T1000 (cell line): ENCODE measurements around the gene CSMD2.

ENCODE experiments used
- DNase-seq: peaks from one replicate; lab custom pipeline; 2025; ENCODE audit warnings: mixed read lengths; lab: John Stamatoyannopoulos, UW

The CSMD2 gene

DNA sequence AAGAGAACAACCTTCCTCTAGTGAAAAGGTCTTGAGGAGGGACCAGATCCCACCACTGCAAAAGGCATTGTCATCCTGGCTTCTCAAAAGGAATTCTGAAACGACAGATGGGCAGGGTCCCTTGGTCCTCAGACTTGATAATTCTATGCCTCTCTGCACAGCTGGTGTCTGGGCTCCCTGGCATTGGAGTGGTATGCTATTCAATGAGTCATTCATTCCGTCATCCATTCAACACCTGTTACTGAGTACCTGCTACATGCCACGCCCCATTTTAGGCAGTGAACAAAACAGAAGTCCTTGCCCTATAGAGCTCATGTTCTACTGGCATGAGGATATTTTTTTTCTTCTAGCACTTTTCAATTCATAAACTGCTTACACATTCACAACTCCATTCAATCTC lies 347.0 kb downstream of the CSMD2 start:
- DNase-seq, result no peak

DNA sequence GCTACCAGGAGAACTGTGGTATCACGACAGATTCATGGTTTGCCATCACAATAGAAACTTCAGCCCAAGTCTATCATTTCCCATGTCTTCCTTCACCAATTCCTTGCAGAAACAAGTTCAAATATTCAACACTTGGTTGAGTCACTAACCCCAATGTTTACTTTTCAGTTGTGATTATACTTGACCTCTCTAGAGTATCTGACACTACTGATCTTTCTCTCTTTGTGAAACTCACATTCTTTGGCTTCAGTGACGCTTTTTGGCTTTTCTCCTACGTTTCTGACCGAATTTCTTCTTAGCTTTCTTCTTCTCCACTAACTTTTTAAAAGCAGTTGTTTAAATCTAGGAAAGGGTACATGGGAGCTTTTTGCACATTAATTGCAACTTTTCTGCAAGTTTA lies 350.0 kb downstream of the CSMD2 start:
- DNase-seq, result no peak

DNA sequence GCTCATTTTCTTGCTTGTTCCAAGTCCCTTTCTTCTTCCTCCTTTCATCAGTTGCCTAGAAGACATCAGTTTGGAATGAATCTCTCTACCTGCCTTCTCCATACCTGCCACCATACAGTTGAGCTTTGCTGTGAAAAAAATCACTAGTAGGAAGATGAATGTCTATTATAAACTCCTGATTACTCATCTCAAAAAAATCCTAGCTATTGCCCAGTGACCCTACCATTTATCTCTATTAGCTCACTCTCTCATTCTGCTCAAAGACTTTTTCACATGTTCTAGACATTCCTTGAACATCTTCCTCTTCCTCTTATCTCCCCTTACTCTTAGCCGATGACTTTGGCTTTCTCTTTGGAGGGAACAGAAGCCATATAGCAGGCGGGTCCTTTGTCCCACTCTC lies 350.9 kb downstream of the CSMD2 start:
- DNase-seq, result no peak

DNA sequence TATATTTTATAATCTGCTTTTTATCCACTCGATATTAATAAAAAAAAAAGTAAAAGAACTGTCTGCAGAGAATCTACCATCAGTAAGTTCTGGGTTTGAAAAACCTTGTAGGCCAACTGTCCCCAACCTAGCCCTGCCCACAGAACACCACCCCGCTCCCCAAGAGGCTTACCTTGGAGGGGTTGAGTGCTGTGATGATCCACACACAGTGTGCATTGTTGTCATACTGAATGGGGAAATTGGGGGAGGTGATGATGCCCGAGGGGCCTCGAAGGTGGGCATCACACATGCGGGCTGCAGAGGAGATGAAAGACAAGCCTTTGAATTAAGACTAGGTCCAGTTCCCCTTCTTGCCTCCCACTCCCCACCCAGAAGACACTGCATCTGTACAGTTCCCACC lies 354.5 kb downstream of the CSMD2 start:
- DNase-seq, result no peak

DNA sequence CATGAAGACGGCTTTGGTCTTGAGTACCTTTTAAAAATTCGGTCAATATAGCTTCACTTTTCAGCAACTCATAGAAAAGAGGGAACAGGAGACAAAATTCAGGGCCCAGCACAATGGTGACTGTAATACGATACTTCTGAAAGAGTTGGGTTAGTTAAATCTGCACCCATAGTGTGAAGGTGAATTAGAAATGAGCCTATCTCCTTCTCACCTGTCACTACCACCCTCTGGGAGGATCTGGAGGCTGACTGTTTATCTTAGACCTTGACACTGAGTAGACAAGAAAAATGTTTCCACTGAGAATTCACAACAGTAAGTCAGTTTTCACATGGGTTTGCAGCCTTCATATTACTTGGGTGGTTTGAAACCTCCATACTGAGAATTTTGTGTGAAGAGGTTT lies 359.0 kb downstream of the CSMD2 start:
- no peak for DNase-seq

DNA sequence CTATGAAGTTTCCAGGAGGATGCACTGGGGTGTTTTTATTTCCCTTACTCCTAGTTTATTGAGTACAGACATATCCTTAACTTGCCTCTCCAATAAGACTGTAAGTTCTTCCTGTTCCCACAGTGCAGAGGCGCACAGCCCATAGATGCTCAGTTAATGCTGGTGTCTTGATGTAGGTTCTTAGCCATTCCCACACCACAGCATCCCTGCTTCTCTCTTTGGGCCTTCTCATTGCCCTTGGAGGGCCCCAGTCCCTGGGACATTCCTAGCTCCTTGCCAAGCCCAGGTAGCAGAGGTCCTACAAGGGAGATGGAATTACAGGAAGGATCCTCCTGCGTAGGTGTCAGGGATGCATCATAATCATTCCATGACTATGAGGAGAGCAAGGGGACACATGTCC lies 362.8 kb downstream of the CSMD2 start:
- no peak for DNase-seq

DNA sequence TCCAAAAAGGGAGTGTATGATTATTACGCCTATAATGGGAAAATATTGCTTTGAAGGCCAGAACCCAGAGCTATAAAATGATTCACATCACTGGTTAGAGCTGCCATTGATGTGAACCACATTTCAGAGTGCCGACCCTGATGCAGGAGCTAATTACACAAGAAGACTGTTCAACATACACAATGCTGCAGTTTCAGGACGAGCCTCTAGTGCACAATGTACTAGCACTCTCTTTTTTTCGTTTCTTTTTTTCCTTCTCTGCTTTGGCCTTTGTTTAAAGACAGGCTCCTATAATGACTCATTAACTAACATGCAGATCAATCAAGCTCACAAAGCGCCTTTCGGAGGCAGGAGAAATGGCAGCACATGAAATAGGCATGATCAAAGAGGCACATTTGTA lies 367.2 kb downstream of the CSMD2 start:
- DNase-seq, result no peak

DNA sequence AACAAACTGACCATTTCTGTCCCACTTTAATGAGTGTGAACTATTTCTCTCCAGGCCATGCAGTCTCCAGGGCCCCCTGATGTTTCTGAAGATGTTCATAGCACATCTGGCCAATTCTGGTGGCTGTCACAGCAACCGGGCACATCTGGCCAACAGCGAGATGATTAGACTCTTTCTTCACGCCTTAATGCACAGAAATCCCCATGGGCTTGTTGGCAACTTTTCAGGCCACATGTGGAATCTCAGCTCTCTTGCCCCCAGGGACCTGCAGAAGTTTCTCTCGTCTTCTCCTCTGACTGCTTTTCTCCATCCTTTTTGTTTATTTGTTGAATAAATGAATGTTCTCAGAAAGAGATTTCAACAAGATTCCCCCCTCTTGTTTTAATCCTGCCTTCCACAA lies 372.4 kb downstream of the CSMD2 start:
- no peak for DNase-seq

DNA sequence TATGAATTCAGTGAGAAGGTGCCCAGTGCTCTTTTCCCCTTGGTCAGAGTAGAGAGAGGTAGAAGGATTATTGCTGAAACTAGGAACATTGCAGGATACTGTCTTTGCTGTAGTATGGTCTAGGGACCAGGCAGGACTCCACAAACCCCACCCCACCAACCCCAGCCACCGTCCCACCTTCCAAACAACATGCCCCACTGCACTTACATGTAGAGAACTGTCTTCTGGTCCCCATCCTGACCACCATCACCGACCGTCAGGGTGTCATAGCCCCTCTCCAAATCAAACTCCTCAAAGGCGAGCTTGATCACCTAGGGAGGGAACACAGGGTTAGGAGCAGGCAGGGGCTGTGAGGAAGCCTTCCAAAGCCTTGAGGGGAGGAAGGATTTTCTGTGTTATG lies 372.8 kb downstream of the CSMD2 start:
- no peak for DNase-seq

DNA sequence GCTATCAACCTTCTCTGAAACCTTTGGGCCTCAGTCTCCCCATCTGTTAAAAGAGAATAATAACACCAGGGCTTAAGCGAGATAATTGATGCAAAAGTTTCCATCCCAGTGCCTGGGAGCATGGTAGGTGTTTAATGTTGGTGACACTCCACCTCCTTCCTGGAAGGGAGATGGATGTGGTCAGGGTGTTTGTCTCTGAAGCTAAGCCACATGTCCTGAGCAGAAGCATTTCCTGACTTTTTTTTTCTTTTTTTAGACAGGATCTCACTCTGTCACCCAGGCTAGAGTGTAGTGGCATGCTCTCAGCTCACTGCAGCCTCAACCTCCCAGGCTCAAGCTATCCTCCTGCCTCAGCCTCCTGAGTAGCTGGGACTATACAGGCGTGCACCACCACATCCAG lies 373.8 kb downstream of the CSMD2 start:
- no peak for DNase-seq

DNA sequence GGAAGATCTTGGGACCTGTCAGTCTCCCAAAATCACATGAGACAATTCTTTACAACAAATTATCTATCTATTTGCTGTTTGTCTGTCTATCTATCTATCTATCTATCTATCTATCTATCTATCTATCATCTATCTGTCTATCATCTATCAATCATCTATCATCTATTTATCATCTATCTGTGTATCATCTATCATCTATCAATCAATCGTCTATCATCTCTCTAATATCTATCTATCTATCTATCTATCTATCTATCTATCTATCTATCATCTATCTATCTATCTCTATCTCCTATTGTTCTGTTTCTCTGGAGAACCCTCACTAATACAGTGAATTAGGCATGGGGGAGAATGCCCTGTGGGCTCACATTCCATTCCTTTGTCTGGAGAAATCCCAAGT lies 374.5 kb downstream of the CSMD2 start:
- DNase-seq, result no peak

DNA sequence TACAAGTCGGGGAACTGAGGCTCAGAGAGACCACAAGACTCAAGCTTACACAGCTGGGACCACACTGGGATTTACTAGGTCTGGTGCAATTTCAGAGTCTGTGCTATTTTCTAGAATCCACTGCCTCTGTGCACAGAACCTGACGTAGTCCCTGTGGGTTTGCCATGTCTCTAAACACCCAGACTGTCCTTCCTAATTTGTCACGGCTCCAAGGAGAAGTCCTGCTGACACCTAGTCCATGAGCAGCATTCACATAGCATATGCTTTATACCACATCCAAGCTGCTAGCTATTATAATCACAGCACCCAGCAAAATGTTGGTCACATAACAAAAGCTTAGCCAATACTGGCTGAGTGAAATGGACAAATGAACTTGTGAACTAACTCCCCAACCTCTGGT lies 380.2 kb downstream of the CSMD2 start:
- DNase-seq, result no peak

DNA sequence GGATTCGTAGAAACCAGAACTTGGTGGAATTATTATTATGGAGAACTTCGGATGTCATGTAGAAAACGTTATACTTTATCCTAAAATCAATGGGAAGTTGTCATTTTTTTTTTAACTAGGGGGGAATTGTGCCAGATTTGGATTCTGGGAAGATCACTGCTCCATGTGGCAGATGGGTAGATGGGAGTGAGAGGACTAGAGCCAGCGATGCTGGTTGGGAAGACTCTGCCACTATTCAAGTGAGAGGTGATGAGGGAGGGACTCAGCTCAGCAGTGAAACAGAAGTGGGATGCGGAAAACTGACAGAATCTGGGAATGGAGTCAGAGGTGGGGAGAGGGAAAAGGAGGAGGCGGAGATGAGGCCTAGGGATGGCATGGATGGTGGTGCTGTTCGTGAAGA lies 382.3 kb downstream of the CSMD2 start:
- no peak for DNase-seq

DNA sequence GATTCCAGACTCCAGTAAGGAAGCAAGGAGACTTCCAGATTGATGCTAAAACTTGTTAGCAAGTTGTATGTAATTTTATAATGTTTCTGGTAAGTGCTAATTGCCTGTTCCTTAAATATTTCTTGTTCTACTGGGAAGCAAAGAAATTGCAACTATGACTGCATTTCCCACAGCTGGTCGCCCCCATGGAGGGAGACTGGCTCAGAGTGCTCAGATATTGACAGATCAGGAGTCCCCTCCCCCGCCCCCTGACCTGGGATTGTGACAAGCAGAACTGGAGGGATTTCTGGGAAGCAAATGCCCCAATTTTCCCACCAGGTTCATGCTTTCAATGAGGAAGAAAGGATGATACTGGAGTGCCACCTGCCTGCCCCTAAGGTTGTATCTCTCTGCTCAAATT lies 383.4 kb downstream of the CSMD2 start:
- DNase-seq, result no peak

DNA sequence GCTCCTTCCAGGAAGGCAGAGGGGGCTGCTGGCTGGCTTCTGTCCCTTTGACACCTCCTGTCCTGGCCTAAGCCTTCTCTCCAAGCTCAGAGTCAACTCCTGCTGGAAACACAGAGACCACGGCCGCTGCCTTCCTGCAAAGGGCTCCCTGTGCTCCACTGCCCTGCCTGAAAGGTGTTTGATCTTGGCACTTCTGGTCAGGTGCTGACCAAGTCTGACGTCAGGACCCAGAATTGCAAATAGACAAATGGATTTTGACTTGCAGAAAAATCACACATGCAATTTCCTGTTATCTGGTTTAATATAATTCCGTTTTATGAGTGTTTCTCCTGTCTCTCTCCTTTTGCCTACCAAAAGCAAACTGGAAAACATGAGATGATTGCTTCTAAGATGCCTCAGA lies 387.7 kb downstream of the CSMD2 start:
- DNase-seq, result no peak

DNA sequence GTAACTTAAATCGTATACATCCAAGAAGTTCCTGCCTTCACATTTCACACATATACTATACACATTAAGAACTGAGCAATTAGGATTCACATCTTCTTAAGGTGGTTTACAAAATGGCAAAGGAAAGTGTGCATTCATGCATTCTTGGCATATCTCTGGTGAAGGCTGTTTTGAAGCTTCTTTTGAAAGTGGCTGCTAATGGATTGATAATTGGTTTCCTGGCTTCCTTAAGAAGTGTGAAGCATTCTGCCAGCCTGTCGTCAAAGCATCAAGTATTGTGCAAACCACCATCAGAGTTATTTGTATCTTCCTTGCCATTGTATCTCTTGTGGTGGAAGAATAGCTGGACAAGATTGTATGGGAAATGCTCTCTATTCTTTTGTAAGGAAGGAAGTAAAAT lies 396.2 kb downstream of the CSMD2 start:
- DNase-seq, result no peak

DNA sequence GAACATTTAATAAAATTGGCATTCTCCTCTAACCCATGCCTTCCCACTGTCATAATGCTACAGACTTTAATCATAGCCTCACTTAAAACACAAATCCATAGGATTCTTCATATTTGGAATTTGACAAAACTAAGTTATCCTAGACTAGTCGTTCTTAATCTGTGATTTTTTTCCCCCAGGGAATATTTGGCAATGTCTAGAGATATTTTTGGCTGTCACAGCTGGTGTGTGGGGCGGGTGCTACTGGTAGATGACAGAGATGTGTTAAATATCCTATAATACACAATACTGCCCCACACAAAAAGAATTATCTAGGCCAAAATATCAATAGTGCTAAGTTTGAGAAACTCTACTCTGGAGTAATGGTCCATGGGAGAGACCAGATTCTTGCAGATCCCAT lies 396.9 kb downstream of the CSMD2 start:
- no peak for DNase-seq

DNA sequence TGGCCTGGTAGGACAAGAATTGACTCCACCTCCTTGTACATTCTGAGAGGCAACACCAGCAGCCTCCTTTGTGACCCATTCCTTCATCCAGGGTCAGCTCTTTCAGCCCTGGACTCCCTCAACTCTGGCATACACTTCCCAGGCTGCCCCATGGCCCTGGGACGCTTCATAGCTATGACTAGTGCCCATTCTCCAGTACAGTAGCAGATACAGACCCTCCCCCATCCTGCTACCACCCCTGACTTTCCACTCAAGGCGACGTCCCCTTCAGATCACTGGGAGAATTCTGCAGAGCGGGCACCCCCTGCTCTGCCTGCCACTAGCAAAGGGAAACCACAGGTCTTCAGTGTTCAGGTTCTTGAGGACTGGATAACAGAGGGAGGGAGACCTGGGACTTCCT lies 400.9 kb downstream of the CSMD2 start:
- no peak for DNase-seq

DNA sequence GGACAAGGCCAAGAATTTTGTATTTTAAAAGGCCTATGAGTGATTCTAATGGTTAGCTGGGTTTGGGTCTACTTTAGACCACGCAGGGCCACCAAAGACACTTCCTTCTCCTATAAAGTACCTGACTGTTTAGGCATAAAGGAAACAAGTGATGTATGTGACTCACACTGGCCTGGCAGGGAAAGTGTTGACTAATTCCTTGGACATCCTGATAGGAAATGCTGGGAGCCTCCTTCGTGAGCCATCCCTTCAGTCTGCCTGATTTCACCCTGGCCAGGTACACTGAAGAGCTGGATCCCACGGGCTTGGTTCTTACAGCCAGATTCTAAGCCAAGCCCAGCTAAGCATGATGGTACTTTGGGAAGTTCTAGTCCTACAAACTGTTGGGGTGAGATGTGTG lies 401.6 kb downstream of the CSMD2 start:
- DNase-seq, result peak; percentile 49

DNA sequence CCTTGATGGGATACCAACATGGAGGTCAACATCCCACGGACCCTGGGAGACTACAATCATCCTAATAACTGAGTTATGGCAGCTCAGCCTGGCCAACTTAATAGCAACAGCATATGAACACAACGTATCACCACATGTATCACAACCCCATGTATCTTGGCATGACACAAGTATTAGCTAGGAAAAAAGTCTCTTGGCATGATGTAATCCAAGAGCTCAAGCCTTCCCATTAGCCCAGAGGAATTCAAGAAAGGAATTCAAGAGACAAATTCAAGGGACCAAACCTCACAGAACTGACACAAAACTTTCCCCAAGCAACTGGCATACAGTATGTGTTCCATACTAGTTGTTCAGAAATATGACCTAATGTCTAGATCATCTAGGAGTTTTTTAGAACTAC lies 402.1 kb downstream of the CSMD2 start:
- DNase-seq, result no peak

DNA sequence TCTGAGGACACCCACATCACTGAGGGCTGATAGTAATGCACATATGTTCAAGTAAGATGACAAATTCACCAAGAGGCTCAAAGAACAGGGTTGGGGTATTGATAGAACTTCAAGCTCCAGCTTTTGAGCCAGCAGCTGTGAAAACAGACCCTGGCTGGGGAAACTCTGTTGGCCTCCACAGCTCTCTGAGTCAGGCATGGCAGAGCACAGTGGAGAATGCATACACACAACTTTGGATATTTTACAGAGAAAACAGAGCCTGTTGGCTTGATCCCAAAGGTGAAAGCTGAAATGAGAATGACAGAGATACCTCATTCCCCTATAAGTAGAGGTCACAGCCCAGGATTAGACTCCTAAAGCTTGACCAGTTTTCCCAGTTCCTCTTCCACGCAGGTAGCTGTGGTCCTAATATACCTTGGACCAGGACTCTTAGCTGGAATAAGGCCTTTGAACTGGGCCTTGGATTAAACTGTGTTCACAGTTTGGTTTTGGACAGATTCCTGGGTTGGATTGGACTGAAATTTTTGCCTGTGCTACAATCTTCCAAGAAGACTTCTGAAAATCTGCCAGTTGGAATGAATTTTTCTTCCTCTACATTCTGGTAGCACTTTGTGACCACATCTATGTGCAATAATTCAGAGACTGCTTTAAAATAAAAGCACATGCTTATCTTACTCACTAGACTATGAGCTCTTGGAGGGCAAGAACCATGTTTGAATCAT lies 402.8 kb downstream of the CSMD2 start:
- no peak for DNase-seq

DNA sequence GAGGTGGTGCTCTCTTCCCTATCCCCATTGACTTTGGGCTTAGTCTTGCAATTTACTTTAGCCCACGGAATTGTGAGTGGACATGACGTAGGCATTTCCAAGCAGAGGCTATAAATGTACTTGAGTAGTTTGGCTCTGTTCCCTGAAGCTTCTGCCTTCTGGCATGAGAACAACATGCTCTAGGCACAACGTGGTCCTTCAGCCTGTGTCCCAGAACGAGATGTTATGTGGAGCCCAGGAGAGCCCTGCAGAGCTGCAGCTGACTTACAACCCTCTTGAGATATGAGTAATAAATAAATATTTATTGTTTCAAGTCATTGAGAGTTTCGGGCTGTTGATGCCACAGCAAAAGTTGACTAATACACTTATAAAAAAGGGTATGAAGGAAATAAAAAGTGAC lies 406.3 kb downstream of the CSMD2 start:
- peak; percentile 79 for DNase-seq

DNA sequence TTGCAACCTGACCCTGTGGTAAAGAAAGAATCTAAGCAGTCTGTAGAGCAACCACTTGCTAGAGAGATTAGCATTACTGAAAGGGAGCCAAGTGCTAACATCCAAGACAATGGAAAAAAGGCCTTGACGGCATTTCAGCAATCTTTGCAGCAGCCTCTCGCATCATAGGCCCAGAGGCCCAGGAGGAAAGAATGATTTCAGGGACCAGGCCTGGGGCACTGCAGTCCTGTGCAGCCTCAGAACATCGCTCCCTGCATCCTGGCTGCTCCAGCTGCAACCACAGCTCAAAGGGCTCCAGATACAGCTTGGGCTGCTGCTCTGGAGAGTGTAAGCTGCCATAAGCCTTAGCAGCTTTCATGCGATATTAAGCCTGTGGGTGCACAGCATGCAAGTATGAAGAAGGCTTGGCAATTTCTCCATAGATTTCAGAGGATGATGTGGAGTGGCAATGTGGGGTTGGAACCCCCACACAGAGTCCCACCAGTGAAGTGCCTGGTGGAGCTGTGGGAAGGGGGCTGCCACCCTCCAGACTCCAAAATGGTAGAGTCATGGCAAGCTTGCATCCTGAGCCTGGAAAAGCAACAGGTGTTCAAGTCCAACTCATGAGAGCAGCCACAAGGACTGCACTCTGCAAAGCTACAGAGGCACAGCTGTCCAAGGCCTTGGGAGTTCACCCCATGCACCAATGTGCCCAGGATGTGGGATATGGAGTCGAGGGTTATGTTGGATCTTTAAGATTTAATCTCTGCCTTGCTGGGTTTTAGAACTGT lies 411.8 kb downstream of the CSMD2 start:
- no peak for DNase-seq

DNA sequence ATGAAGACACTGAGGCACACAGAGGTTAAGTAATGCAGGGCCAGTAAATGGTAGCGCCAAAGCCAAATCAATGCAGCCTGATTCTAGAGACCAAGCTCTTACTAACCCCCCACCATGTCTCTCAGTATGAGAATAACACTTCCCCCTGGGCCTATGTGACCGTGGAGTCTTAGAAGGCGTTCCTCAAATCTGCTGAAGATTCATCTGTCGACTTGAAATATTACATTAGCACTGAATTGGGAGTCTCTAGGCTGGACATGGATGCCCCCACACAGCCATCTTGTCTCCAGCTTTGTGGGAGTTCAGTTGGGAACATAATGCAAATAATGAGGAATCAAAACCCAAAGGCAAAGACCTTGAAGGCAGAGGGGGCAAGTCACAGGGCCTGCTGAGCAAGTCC lies 419.1 kb downstream of the CSMD2 start:
- DNase-seq, result no peak
